HK-2 (cell line): ENCODE data around the gene RING1.

ENCODE experiments used
- DNase-seq: peaks from one replicate; pipeline ENCODE4 v3.0.0-alpha.2; 2018; ENCODE audit not compliant: unreplicated experiment

RING1 gene

DNA sequence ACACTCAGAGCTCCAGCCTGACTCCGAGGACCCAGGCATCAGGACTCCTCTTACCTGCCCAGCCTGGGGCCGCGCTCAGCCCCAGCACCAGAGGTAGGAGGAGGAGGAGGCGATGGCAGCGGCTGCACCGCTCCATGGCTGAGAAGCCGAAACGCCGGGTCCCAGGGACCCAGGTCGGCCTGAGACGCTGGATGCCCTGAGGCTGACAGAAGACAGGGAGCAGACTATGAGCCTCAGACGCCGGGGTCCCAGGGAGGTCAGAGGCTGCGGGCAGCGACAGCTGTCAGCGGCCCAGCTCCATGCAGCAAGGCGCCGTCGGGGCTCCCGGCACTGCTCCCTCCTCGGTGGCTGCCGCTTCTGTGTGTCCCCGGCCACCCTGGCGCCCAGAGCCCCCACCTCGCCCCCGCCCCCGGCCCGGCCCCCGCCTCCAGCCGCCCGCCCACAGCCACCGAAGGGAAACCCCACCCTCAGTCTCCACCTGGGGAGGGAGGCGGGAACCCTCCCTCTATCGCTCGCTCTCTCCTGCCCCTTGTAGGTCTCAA, 16.1 kb upstream of the RING1 start, which contains the start of gene COL11A2:
Gene COL11A2 (minus strand): TSS at position 363 of the 542 bp plus-strand sequence. CDS start 227 bp downstream, at position 136.
- DNase-seq: no peak

DNA sequence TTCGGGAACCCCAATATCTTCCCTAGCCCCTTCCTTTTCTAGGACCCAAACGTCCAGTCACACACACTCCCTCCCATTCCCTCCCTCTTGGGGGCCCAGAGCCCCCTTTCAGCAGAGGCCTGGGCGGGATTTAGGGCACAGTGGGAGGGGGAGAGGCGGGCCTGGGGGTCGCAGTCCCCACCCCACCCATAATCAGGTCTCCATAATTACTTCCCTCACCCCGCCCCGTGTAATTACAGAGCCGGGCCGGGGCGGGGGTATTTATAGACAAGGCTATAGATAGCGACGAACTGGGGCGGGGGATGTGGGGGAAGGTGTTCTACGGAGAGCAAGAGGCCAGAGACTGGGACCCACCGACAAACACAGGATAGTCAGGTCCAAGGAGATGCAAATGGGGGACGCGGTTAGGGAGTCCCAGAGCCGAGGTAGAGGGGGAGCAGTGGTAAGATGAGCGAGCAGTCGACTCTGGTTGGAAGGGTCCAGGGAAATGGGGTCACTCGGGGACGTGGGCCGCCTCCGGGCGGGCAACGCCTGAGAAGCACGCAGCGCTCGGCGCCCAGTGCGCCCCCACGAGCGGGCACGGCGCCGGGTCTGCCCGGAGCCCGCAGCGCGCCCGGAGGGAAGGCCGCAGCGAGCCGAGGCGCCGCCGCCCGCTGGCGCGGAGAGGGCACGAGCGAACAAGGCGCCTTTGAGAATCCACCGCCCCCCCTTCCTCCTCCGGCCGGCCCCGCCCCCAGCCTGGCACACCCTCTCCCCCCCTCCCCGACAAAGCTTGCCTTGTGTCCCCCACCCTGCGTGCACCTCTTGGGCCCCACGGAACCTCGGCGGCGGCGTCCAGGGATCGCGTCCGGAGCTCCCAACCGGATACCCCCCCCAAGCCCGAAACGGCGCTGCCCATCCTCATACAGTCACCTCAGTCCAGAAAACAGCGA, 15.4 kb upstream of the RING1 start:
- DNase-seq: no peak

DNA sequence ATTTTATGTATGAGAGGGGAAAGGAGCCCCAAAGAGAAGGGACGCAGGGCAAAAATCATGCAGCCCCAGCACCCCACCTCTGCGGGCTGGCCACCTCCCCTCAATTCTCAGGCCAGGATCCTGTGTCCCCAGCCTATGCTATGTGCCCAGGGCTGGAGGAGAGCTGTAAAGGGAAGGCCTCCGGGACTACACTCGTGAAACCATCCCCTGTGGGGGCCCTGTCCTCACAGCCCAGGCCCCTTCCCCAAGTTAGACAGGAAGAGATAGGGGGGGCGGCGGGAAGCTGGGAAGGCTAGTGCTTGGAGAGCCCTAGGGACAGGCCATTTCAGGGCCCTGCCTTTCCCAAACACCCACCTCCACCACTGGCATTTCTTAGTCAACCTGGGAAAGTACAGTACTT, 14.7 kb upstream of the RING1 start:
- no peak for DNase-seq

DNA sequence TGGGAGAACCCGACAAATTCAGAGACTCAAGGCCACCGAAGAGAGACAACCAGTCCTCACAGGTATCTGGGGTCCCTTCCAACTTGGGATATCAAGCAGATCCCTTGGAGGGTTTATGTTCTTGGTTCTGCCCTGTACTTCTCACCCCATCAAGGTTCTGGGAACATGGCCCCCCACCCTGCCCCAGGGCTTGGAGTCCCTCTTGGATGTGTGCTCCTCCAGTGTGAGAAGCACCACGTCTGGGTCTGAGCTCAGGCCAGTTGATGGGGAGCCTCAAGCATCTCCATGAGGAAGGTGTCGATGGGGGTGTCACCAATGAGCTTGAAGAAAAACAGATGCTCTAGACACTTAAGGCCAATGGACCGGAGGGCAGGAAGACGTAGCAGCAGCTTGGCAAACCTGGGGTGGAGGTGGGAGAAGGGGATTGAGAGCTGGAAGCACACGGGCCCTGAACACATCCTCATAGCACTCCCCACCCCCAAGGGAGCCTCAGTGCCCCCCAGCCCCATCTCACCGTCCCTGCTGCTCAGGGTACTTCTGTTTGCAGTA, 13.8 kb upstream of the RING1 start:
- no peak for DNase-seq

DNA sequence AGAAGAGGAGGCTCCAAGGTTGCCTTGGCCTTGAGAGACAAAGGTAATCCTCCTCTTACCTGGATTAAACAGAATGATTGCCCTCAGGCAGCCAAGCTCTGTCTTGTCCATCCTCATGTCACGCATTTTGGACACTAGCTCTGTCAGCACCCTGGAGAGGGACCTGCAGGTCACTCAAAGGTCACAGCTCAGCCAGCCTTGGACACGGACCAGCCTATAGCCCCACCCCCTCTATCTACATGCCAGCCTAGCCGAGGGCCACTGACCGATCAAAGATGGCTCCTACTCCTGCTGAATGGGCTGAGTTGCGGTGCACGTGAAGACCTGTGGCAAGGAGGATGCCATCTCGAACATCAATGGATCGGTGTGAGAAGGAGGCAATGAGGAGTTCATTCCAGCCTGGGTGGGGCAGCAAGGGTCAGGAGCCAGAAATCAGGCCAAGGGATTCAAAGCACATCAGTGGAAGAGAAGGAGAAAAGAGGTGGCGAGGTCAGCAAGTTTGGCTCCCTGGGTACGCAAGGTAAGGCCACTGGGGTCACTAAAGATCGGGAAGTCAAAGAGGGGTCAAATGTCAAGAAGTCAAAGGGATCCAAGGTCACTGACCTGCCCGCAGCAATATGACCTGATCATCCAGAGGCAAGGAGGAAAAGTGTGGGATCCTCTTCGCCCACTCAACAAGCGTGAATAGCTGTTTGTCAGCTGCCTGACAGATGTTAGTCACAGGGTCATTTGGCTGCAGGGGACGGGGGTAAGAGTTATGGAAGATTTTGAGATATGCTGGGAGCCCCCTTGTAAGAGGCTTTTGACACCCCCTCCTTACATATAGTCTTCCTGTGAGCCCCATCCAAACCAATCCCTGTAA, 12.8 kb upstream of the RING1 start:
- no peak for DNase-seq

GRCh38 chr6:33197431-33198048, 10.8 kb upstream of the RING1 start:
- no peak for DNase-seq

DNA sequence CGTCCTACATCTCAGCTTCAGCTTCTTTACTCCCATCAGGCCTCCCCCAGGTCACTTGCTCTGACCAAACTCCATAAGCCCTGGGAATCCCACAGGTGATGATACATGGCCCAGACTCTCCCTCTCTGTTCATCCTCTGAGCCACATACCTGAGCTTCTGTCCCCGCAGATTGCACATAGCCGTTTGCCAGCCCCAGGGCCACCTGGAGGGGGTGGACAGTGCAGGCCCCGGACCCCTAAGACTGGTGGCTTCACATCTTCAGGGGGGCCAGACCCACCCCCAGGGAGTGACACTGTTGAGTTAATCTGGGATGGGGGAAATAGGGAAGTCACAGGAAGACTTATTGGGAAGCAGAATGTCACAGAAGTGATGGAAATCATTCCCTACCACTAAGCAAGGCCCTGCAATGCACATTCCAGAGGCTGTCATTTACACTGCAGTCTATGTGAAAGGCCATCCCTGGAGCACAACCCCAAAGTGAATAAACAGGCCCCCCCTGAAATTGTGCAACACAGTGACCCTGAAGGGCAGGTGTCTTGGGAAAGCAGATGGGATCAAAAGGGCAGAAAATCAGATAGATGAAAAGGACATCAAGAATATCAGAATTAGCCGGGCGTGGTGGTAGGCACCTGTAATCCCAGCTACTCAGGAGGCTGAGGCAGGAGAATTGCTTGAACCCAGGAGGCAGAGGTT, 10.0 kb upstream of the RING1 start:
- no peak for DNase-seq

GRCh38 chr6:33198853-33199436, 9.4 kb upstream of the RING1 start:
- DNase-seq: no peak

- peak; percentile 64 for DNase-seq
These were observed 8.5 kb upstream of the RING1 start for GRCh38 chr6:33199687-33200218.

DNA sequence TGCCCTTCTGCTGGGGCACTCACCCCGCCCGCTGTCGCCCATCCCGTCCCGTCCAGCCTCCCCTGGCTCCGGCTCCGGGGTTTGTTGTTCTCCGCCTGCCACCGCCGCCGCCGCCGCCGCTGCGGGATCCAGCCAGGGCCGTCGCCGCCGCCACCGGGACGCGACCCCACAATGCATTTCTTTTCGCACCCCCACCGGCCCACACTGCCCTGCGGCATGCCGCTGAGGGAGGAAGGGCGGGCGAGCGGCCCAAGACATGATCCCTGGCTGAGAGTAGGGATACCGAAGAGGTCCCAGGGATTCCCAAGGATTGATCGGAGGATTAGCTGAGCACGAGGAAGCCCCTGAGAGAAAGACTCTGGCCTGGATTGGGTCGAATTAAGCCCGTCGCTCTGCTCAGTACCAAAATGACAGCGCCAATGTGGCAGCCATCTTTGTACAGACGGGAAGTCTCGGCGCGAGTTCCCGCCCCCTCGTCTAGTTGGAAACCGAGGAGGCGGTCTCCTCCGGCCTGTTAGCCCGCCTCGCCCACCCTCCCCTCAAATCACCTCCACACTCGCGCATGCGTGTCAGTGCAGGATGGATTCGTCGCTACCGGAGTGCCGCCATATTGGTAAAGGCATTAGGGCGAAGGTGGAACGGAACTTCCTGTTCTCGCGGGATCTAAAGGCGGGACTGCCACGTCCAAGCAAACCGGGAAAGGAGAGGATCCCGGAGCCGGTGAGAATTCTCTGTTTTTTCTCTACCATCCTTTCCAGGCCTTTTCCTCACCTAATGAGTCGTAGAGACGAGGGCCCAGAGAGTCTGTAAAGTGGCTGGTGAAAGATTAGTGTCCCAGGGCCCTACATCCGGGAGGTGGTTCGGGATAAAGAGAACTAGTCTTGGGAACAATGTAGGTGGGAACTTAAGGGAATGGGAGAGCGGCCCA, 7.8 kb upstream of the RING1 start, which contains the start of the genes RXRB and SLC39A7:
Gene RXRB (minus strand): TSS at position 447 of the 928 bp plus-strand sequence. CDS start 189 bp downstream, at position 258.
Gene SLC39A7 (plus strand): TSS at position 649 of the 928 bp plus-strand sequence. CDS start 379 bp downstream, outside the sequence.
- DNase-seq: peak; percentile 99

- no peak for DNase-seq
These were observed 7.2 kb upstream of the RING1 start for GRCh38 chr6:33201147-33201545.

- no peak for DNase-seq
These were observed 6.4 kb upstream of the RING1 start for GRCh38 chr6:33201935-33202334.

DNA sequence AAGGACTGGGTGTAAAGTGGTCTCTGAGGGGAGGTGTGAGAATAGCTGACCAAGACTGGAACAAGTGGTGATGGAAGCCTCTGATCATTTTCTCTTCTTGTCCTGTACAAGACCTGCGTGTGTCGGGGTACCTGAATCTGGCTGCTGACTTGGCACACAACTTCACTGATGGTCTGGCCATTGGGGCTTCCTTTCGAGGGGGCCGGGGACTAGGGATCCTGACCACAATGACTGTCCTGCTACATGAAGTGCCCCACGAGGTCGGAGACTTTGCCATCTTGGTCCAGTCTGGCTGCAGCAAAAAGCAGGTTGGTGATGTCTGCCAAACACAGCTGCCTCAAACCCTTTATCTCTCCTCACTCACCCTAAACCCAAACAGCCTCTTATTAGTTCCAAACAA, 5.5 kb upstream of the RING1 start:
- no peak for DNase-seq

DNA sequence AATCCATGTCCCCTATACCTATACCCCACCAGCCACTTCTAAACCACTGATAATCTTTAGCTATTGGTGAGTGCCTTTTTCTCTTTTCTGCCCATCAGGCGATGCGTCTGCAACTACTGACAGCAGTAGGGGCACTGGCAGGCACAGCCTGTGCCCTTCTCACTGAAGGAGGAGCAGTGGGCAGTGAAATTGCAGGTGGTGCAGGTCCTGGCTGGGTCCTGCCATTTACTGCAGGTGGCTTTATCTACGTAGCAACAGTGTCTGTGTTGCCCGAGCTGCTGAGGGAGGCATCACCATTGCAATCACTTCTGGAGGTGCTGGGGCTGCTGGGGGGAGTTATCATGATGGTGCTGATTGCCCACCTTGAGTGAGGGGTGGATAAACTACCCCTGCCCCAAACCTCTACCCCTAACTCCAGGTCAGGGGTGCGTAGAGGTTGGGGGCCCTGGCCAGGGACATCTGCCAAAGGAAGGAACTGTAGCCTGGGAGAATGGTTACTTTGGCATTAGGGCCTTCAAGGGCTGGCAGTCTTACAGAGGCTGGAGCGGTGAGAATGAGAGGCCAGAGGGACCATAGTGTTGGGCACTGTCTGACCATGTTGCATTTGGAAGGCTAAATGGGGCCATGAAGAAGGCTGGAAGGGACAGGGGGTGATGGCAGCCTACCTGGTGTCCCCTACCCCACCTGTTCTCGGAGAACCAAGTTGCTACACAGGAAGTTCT, 4.7 kb upstream of the RING1 start:
- DNase-seq: no peak

DNA sequence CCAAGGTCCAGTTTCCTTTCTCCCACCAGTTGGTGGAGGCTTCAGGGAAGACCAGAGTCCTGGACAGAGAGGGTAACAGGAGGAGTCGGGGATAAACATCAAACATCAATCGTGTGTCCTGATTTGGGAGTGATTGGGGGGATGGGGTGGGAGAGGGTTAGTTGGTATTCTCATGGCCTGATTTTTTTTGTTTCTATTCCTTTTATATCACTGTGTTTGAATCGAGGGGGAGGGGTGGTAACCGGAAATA, 4.2 kb upstream of the RING1 start:
- DNase-seq: no peak

DNA sequence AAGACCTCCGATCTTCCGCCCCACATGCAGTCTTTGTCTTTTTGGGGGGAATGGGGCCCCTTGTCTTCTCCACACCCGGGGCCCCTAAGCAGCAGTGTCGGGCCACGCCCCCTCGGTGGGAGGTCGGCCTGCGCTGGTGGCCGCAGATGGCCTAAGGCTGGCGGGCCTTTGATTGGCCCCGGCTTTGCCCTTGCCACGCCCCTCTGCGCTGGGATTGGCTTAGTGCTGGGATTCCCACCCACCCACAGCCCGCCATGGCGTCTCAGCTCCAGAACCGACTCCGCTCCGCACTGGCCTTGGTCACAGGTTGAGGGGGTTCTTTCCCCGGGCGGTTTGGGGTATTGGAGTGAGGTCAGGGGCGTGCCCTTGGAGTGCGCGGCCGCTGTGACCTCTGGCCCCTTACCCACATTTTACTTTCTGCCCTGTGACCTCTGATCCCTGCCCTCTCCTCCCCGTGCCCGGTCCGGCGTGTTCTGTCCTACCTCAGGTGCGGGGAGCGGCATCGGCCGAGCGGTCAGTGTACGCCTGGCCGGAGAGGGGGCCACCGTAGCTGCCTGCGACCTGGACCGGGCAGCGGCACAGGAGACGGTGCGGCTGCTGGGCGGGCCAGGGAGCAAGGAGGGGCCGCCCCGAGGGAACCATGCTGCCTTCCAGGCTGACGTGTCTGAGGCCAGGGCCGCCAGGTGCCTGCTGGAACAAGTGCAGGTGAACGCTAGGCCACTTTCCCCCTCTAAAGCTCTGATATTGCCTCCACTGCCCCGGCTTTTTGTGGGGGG, 3.7 kb upstream of the RING1 start, which contains the start of gene HSD17B8:
Gene HSD17B8 (plus strand): TSS at position 241 of the 776 bp plus-strand sequence. CDS start 14 bp downstream, at position 255.
- peak; percentile 94 for DNase-seq

DNA sequence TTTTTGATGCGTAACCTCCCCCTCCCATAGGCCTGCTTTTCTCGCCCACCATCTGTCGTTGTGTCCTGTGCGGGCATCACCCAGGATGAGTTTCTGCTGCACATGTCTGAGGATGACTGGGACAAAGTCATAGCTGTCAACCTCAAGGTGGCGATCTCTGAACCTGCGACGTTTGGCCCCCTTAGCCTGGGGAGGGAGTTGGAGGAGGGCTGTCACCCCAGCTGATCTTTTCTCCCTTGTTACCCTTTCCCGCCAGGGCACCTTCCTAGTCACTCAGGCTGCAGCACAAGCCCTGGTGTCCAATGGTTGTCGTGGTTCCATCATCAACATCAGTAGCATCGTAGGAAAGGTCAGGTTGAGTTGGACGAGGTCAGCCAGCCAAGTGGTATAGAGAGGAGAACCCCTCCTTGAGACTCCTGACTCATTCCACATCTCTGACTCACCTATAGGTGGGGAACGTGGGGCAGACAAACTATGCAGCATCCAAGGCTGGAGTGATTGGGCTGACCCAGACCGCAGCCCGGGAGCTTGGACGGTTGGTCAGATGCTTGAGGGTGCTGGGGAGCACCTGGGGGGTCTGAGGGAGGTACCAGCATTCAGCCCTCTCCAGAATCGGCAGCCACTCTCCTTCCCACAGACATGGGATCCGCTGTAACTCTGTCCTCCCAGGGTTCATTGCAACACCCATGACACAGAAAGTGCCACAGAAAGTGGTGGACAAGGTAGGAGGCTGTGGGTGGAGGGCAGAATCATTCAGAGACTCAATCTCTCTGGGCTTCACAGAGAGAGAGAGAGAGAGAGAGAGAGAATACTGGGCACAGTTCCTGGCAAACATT, 2.9 kb upstream of the RING1 start:
- DNase-seq: peak; percentile 92
